Activated CD4-positive, CD25-positive, alpha-beta regulatory T cell treated with anti-CD3 and anti-CD28 coated beads, Interleukin-2, amount 50 U/mL, for 24 hours (primary cell): ENCODE measurements around the gene UNC5A.
A peak's percentile ranks its signal among the peaks of the same experiment; 100 is the strongest.

Experiments
- ATAC-seq, 2 donors: fragments of 150-1000 bp; cut with Tn5 transposase; one replicate each; pipeline ENCODE4 v1.10.0; 2021; ENCODE audit warnings: mild to moderate bottlenecking in 1 of 2, moderate library complexity in 1 of 2

Gene UNC5A

GRCh38 chr5:176781638-176782570, 28.5 kb upstream of the UNC5A start:
- ATAC-seq: peak in 1 of 2 donors; percentile 67

GRCh38 chr5:176784218-176785165, 25.9 kb upstream of the UNC5A start:
- no peak for ATAC-seq

DNA sequence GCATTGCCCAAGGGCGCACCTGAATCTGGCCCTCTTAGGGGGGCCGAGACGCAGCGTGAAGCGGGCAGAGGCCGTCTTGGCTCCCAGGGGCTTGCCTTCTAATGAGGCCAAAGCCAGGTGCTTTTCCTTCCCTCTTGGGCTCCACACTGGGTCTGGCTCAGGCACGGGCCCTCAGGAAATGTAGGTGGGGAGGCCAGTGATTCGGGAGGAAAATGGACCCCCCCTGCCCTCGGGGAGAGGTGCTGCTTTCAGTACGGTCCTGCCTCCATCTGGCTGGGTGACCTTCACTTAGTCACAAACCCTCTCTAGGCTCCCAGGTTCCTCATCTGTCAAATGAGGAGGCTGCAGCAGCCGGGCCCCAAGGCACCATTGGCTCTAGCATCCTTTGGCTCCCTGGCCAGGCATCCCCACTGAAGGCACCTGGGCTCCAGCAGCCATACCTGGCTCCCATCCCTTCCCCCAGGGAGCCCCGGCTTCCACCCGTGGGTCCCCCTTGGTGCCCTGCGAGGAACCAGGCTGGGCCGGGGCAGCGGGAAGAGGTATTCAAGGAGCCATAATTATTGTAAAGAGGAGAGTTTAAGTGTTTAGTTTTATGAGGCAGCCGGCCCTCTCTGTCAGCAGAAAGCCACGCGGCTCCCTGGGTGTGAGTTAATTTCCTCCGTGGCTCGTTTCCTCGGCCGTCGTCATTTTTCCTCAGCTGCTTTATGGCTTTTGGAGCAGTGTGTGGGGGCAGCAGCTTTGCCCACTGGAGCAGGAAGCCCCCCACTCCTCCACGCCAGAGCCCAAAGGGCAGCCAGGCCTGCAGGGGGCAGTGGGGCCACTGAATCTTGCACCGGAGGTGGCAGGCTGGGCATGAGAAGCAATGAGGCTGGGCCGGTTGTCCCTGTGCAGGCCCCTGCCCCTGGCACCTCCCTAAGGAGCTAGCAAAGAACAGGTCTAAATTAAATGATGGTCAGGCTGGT, 24.9 kb upstream of the UNC5A start:
- no peak for ATAC-seq

DNA sequence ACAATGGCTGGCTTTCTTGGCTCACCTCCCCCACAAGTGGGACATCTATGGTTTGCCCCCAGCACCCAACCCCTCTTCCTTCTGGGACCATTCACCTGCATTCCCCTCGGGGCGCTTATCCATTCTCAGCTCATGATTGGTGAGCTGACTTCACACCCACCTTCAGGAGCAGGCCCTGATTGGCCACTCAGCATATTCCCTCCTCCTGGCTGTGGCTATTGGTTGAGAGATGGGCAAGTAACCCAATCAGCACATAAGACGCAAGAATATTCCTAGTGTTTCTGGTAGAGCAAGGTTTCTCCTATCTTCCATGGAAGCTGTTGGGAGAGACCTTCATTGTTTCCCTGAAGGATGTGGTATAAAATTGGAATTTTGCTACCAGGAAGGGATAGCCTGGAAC, 22.7 kb upstream of the UNC5A start:
- ATAC-seq: no peak

DNA sequence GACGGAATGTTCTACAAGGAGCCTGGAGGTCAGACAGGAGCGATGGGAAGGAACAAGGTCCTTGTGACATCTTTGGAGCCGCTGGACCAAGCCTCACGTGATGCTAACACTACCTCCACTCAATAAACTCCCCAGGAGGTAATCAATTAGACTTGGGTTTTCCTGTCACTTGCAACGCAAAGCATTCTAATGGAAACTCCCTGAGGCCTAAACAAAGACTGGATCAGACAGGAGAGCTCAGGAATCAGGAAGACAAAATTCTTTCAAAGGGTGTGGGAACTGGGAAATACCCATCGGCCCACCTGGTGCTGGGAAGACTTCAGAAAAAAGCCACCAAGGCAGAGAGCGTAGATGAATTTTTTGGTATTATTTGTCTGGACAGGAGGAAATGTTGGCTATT, 22.3 kb upstream of the UNC5A start:
- ATAC-seq: no peak

- ATAC-seq: no peak
Observed at GRCh38 chr5:176788941-176789872, 21.2 kb upstream of the UNC5A start.

GRCh38 chr5:176789873-176790615, 20.3 kb upstream of the UNC5A start:
- ATAC-seq: peak in 1 of 2 donors; percentile 41

- no peak for ATAC-seq
Observed at GRCh38 chr5:176790941-176791340, 19.4 kb upstream of the UNC5A start.

DNA sequence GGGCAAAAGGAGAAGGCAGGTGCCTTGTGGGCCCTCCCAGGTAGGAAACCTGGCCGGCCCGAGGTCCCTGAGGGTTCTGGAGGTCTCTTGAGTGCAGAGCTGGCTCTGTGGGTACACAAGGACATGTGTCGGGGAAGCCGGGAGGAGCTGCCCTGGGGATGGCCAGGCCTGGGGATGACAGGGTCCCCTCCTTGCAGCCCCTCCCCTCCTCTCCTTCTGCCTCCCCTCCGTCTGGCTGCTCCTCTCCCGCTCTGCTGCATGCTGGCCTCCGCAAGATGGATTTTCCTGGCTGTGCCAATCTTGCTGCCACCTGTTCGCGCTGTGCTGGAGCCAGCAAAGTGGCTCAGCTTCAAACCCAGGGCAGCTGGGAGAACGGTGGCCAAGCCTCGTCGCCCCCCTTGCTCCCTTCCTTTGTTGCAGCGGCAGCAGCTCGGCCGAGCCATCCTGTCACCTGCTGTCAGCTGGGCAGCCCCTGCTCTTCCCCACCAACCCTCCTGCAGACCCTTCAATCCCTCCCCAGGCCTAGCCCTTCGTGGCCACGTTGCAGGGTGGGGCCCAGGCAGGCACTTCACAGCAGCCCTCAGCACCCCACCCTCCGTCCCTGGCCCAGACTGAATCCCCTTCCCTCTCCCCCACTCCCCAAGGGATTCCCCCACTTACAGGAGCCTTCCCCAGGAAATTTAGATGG, 17.6 kb upstream of the UNC5A start:
- no peak for ATAC-seq

- no peak for ATAC-seq
Observed at GRCh38 chr5:176793343-176793699, 17.0 kb upstream of the UNC5A start.

GRCh38 chr5:176793736-176794135, 16.6 kb upstream of the UNC5A start:
- ATAC-seq: no peak

DNA sequence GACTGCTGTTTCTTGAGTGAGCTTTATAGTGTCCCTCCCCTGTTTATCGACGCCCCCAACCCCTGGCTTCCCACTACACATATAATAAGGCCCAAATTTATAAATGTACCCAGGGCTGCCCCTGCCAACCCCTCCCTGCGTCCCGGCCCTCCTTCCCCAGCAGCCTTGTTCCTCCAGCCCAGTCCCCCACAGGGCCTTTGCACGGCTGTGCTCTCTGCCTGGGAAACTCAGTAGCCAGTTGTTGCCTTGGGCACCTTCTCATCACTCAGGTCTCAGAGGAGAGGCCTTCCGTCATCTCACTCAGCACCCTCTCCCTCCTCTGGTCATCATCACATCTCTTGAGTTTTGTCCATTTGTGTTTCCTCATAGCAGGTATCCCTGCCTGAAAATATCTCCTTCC, 15.8 kb upstream of the UNC5A start:
- ATAC-seq: no peak

GRCh38 chr5:176796411-176796810, 13.9 kb upstream of the UNC5A start:
- no peak for ATAC-seq

DNA sequence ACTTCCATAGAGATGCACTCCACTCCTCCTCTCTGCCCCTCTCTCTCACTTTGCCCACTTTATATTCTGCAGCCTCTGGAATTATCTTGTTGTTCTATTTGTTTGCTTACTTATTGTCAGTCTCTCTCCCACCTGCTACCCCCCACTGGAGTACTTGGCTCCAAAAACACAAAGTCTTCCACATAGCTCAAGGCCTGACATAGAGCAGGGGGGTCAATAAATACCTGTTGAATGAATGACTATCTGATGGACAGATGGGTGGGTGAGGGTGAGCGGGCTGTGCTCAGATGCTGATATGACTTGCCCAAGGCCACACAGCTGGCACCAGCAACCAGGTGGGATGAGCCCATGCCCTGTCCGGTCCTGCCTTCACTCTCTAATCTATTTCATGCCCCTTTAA, 13.4 kb upstream of the UNC5A start:
- ATAC-seq: no peak

DNA sequence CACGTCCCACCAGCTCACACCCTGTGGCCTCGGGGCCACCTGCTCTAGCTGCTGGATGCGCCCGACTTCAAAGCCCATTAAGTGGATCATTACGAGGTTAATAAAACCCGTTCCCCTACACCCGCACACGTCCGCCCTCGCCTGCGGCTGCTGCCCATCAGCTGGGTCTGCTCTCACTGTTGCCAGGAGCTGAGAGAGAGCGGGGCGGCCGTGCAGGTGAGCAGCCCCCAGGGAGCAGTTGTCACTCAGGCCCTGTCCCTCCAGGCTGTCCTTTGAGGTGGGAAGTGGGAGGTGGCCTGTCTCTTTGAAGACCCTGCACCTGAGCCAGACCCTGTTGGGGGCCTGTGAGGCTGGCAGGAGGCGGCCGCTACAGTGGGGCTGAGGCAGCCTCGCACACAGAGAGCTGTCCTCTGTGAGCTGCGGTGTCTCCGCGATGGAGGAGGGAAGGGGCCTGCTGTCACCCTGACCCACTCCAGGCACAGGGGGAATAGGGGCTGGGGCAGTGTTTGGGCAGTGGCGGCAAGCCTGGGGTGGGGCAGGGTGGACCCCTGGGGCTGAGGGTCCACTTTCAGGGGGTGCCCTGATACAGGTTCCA, 12.8 kb upstream of the UNC5A start:
- no peak for ATAC-seq

- ATAC-seq: no peak
Observed at GRCh38 chr5:176798086-176798876, 12.1 kb upstream of the UNC5A start.

GRCh38 chr5:176798949-176799348, 11.4 kb upstream of the UNC5A start:
- no peak for ATAC-seq

GRCh38 chr5:176799488-176799887, 10.9 kb upstream of the UNC5A start:
- ATAC-seq: no peak

DNA sequence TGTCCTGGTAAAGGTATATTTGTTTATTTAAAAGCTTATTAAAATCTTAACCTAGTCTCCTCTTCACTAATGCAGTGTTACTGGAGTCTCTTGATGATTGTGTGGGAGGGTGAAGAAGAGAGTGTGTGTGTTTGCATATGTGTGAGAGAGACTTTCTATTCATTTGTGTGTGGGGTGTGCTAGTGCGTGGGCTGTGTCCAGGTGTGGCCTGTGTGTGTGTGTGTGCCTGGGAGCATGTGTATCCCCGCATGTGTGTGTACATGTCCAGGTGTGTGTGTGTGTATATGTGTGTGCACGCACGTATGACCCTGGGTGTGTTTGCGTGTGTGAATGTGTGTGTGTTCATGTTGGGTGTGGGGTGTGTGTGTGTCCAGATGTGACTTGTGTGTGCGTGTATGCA, 10.3 kb upstream of the UNC5A start:
- no peak for ATAC-seq
